DMS53 treated with DMSO at 0.1 percent for 48 hours (cell line): Measurements from ENCODE around the gene C6orf132.
"Not testable (repeated sequence)": the region's sequence is repeated elsewhere in the genome, so short reads cannot be mapped to it uniquely, and the experiment has no call there.

Experiments
- DNase-seq: peaks from one replicate; lab custom pipeline; 2025; ENCODE audit not compliant: unreplicated experiment; lab: John Stamatoyannopoulos, UW

Gene C6orf132

GRCh38 chr6:42142118-42142835, at the start of gene C6orf132:
Gene C6orf132, minus strand, starts transcription at chr6:42142620. Its CDS starts 176 bp downstream, at chr6:42142444.
- DNase-seq, result peak; percentile 38

- DNase-seq, result no peak
These were observed 48.2 kb upstream of the C6orf132 start for GRCh38 chr6:42190554-42191183.

GRCh38 chr6:42188406-42188805, 46.0 kb upstream of the C6orf132 start:
- DNase-seq, result no peak

- DNase-seq, result no peak
These were observed 43.2 kb upstream of the C6orf132 start for GRCh38 chr6:42185597-42185996.

GRCh38 chr6:42184475-42184874, 42.1 kb upstream of the C6orf132 start:
- no peak for DNase-seq

- DNase-seq, result no peak
These were observed 39.7 kb upstream of the C6orf132 start for GRCh38 chr6:42182101-42182500.

- DNase-seq, result no peak
These were observed 37.5 kb upstream of the C6orf132 start for GRCh38 chr6:42179945-42180313.

- DNase-seq, result no peak
These were observed 37.0 kb upstream of the C6orf132 start for GRCh38 chr6:42179261-42179944.

- no peak for DNase-seq
These were observed 35.3 kb upstream of the C6orf132 start for GRCh38 chr6:42177514-42178364.

- DNase-seq, result no peak
These were observed 34.6 kb upstream of the C6orf132 start for GRCh38 chr6:42176981-42177380.

- no peak for DNase-seq
These were observed 33.4 kb upstream of the C6orf132 start for GRCh38 chr6:42175860-42176259.

GRCh38 chr6:42173101-42173500, 30.7 kb upstream of the C6orf132 start, which contains the start of gene GUCA1A:
Gene GUCA1A, plus strand, starts transcription at chr6:42173364. Its CDS starts 250 bp downstream, at chr6:42173614.
- no peak for DNase-seq

GRCh38 chr6:42171813-42172581, 29.6 kb upstream of the C6orf132 start:
- DNase-seq, result no peak

- DNase-seq, result not testable (repeated sequence)
These were observed 27.4 kb upstream of the C6orf132 start for GRCh38 chr6:42169780-42170179.

GRCh38 chr6:42168650-42169049, 26.2 kb upstream of the C6orf132 start:
- no peak for DNase-seq

- DNase-seq, result peak; percentile 85
These were observed 24.2 kb upstream of the C6orf132 start for GRCh38 chr6:42166444-42167141.

- DNase-seq, result no peak
These were observed 22.6 kb upstream of the C6orf132 start for GRCh38 chr6:42165016-42165415.

GRCh38 chr6:42163981-42164380, 21.6 kb upstream of the C6orf132 start:
- no peak for DNase-seq

- DNase-seq, result no peak
These were observed 20.4 kb upstream of the C6orf132 start for GRCh38 chr6:42162812-42163211.

GRCh38 chr6:42162384-42162783, 20.0 kb upstream of the C6orf132 start:
- no peak for DNase-seq
